SHP77 treated with DMSO at 0.1 percent for 48 hours (cell line): Measurements from ENCODE around the gene ICAM1.
"Not testable (repeated sequence)": the region's sequence is repeated elsewhere in the genome, so short reads cannot be mapped to it uniquely, and the experiment has no call there.

Experiments used
- DNase-seq: peaks from one replicate; lab custom pipeline; 2025; lab: John Stamatoyannopoulos, UW

Gene ICAM1, protein sequence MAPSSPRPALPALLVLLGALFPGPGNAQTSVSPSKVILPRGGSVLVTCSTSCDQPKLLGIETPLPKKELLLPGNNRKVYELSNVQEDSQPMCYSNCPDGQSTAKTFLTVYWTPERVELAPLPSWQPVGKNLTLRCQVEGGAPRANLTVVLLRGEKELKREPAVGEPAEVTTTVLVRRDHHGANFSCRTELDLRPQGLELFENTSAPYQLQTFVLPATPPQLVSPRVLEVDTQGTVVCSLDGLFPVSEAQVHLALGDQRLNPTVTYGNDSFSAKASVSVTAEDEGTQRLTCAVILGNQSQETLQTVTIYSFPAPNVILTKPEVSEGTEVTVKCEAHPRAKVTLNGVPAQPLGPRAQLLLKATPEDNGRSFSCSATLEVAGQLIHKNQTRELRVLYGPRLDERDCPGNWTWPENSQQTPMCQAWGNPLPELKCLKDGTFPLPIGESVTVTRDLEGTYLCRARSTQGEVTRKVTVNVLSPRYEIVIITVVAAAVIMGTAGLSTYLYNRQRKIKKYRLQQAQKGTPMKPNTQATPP

DNA sequence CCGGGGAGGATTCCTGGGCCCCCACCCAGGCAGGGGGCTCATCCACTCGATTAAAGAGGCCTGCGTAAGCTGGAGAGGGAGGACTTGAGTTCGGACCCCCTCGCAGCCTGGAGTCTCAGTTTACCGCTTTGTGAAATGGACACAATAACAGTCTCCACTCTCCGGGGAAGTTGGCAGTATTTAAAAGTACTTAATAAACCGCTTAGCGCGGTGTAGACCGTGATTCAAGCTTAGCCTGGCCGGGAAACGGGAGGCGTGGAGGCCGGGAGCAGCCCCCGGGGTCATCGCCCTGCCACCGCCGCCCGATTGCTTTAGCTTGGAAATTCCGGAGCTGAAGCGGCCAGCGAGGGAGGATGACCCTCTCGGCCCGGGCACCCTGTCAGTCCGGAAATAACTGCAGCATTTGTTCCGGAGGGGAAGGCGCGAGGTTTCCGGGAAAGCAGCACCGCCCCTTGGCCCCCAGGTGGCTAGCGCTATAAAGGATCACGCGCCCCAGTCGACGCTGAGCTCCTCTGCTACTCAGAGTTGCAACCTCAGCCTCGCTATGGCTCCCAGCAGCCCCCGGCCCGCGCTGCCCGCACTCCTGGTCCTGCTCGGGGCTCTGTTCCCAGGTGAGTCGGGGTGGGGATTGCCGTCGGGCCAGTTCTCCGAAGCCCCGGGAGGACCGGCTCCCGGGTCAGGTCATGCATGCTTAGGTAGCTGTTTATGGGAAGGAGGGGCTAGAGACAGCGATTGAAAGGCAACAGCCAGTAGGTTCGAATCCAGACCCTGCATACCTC is at the start of gene ICAM1:
TSS of gene ICAM1 (plus strand) at position 505 of the 779 bp plus-strand sequence. CDS start at position 545, 40 bp downstream.
- DNase-seq: peak; percentile 42

DNA sequence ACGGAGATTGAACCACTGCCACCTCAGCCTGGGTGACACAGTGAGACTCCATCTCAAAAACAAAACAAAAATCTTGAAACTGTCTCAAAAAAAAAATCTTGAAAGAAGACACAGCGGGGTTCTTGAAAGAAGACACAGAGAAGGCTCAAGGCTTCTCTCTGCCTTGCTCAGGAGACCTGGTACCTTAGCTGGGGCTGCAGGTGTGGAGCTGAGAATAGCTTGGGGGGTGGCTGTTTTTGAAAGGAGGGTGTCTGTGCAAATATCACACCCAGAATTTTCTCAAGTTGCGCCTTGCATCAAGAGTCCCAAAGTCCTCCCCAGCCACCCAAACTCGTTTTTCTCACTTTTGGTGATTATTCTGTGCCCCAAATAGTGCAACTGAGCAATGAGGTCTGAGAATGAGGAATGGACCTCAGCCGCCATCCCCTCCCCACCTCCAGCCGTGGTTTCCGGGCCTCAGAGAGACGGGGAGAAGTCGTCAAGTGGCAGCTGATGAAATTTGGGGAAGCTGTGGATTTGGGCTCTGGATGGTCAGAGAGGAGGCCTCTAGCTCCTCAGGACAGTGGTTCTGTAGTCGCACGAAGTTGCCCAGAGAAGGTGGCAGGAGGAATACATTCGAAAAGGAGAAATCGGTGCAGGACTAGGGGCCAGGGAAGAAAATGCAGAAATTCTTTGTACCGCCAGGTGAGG is 48.6 kb upstream of the ICAM1 start:
- no peak for DNase-seq

DNA sequence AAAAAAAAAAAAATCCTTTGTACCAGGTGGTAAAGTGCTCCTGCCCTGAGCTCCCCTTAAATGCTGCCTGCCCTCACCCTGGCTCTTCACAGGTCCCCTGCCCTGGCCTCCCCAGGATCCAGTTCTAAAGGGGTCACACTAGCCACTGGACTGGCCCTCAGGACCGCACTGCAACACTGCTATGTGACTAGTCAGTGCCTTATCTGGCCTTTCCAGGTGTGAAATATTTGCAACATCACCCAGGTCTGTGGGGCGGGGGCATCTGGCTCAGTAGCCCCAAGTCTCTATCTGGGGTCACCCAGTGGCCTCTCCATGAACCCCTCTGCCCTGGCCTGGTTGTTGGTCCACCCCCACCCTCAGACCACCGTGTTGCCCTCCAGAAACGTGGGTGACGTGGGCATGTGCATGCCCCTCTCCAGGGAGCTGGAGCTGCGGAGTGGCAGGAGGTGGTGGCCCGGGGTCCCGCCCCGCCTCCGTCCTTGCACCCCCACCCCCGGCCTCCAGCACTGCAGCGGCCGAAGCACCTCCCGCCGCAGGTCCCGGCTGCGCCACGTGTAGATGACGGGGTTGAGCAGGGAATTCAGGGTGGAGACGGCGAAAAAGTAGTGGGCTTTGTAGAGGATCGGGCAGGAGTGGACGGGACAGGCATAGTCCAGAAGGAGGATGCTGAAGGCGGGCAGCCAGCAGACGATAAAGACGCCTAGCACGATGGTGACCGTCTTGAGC is 47.3 kb upstream of the ICAM1 start:
- no peak for DNase-seq

DNA sequence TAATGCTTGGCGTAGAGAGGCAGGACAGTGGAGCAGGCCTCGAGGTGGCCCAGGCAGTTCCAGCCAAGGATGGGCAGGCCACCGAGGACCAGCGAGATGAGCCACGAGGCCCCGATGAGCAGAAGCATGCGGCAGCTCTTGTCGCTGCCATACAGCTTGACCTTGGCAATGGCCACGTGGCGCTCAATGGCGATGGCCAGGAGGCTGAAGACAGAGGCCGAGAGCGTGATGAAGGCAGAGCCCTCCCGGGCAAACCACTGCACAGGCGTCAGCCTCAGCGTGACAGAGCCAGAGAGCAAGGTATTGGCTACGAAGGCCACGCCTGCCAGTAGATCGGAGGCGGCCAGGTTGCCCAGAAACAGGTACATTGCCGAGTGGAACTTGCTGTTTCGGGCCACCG is 46.6 kb upstream of the ICAM1 start:
- DNase-seq: no peak

DNA sequence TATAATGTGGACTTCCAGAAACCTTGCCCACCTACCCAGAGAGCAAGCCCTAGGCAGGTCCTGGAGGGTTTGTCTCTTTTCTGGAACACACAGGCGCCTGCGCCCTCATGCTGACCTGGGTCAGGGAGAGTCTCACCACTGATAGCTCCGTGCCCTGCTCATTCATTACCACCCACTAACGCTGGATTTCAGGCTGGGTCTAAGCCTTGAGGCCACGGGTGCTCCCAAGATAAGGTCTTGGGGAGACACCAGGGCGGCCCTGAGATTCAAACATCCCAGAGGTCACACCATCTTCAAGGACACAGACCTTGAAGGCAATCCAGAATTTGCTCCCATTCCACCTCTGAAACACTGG is 44.9 kb upstream of the ICAM1 start:
- DNase-seq: no peak

DNA sequence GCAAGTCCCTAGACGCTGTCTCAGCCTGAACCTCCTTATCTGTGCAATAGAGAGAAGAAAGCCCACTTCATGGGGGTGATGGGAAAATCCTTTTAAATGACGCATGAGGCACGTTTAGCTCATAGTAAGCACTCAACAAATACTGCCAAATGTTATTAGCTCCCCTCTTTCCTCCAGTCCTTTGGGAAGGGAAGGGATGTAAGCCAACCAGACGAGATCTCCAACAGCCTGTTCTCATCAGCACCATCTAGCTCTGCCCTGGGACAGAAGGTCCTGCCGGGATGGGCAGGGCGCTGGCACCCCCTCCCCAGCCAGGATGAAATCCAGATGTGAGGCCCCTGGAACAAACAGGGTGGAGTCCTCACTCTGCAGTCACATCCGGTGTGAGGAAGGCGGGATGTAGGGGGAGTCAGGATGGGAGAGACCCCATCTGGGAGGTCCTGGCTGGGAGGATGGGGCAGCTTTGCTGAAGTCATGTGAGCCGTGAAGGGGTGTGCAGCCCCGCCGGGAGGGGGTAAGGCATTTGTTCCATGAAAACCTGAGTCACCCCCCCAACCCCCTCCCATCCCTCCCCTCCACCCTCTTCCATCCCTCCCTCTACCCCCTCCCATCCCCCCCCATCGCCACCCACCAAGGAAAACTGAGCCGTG is 44.4 kb upstream of the ICAM1 start:
- DNase-seq: no peak

DNA sequence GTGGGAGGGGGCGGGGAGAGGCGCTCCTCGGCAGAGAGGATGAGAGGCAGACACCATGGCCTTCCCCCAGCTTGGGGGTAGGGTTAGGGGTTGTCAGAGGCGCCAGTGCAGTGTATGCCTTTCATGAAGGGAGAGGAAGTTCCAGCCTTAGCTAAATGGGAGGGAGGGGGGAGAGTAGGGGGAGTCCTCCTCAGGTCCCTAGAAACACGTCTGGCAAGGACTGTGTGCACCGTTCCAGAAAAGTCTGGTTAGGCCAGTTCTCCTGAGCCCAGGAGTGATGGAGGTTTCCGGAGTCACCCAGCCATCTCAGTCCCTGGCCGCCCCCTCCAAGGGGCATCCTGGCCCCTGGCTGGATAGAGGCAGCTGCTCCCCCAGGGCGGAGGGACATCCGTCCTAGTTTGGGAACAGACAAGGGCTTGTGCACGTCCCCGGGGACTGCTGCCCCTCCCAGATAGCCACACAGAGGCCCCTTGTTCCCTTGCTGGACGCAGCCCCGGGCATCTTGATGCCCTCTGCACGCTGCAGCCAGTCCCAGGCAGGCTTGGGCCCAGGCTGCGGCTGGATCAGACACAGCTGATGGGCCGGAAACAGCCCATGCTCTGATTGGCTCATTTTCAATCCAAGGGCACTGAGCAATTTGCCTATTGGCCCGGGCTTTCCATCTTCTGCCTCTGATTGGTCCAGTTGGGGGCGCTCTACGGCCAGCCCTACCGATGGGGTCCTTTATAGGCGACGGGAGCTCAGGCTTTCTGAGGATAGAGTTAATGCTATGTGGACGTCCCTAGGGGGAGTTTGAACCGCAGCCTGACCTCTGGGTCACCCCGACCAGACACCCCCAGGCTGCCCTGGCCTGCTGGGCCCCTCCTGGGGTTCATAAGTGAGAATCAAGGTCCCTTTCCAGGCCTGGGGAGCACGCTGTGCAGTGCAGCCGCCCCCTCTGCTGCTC is 43.6 kb upstream of the ICAM1 start:
- no peak for DNase-seq

DNA sequence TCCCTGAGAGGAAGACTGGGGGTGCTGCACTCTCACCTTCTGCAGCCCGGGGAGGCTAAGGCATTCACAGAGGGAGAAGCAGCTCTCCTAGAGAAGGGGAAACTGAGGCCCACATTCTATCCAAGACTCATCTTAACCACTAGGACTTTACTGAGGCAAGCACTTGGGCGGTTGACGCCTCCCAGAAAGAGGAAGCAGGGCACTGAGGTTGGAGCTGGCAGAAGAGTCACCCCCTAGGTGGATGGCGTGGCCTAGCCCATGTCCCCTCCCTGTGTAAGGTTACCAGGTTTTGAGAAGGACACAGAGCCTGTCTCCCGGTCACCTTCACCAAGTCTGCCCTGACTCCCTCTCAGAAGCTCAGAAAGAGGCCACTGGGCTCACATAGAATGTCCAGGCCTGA is 42.5 kb upstream of the ICAM1 start:
- DNase-seq: no peak

DNA sequence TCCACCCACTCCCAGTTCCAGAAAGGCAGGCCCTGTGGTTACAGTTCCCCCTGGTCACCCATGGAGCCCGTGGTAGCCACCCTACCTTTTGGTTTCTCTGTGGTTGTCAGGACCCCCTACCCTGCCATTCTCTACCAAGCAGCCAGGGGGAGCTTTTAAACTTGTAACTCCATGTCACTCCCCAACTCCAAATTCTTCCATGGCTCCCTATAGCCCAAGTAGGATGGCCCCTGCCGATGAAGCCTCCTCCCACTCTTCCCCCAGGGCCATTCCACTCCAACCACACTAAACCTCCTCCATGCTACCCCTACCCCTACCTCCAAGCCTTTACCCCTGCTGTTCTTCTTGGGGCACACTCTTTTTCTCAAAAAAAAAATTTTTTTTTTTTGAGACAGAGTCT is 42.0 kb upstream of the ICAM1 start:
- peak; percentile 3 for DNase-seq

DNA sequence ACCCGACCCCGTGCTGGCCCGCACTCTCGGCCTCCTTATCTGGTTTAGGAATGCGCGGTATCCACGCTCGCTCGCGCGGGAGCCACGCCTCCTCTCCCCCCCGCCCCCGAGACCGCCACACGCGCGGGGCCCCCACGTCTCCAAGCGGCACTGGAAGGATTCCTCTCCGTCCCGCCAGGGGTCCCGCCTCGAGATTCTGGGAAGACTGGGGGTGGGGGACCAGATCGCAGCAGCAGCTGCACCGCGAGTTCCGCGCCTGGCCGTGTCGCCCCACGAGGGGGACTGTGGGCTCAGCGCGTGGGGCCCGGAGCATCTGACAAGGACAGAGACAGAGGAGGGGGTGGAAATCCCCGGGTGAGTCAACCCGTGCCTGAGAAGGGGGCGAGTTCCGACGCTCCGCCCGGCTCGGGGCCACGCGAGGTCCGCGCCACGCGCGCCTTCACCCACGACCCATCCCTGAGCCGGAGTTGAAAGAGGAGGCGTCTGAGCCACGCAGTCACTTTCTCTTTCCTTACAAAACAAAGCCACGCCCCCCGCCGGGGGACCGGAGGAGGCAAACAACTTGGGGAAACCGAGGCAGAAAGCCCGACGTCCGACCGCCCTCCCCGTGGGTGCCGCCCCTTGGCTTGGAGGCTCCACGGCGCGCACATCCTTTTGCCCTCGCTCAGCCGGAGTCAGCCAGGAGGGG is 40.6 kb upstream of the ICAM1 start:
- DNase-seq: no peak

DNA sequence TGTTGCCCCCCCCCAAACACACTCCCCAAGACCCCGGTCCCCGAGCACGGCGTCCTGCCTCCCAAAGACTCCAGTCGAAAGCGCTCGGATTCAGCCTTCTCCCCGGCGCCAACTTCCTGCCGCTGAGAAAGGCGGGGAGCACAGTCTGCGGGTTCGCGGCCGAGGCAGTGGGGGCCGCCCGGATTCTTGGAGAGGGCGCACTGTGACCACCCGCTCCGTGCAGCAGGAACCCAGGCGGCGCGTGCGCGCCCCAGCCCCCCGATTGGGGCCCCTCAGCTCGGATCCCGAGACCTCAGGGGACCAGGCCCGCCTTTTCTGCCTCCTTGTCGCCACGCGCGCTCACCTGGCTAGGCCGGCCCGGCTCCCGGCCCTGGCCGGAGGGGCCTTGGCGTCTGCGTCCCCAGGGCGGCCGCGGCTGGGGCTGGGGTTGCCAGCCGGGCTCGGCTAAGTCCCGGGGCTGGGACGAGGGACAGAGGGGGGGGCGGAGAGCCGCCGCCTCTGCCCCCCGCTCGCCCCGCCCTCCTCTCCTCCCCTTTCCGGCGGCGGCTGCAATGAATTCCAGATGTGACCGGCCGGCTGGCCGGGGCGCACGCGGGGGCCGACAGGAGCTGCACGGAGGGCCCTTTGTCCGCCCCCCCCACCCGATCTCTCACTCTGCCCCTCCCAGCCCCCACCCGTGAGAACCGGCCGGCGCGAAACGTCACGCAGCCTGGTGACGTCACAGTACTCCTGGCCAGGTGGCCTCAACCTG is 39.9 kb upstream of the ICAM1 start, which contains the start of gene S1PR2:
TSS of gene S1PR2 (minus strand) at position 471 of the 751 bp plus-strand sequence. CDS start 6,426 bp downstream, outside the sequence.
- DNase-seq: no peak

DNA sequence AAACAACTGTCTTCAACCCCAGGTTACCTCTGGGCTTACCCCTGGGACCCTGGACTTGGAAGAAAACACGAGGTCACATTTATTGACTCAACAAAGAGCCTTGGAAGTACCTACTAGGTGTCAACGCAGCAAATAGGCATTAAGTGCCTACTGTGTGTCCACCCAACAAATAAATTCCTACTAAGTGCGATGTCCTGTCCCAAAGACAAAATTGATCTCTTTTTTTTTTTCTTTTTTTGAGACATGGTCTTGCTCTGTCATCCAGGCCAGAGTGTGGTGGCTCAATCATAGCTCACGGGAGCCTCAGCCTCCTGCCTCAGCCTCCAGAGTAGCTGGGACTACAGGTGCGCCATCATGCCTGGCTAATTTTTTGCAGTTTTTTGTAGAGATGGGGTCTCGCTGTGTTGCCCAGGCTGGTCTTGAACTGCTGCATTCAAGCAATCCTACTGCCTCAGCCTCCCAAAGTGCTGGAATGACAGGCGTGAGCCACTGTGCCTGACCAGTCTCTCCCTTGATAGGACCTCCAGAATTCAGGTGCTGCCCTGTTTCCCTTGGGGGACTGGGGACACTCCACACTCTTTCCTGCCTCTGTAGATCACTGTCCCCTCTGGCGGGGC is 39.2 kb upstream of the ICAM1 start:
- no peak for DNase-seq

DNA sequence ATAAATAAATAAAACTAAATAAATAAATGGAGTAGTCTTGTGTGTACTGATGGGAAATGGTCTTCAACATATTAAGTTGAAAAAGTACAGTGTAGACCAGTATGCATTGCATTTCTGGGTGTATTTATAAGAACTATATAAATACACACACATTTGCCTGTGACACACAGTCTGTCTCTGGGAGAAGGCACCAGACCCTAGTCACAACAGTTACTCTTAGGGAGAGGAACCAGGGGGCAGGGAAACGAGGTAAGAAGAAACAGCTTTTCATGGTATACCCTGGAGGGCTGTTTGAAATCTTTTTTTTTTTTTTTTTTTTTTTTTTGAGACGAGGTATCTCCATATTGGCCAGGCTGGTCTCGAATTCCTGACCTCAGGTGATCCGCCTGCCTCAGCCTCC is 37.0 kb upstream of the ICAM1 start:
- DNase-seq: no peak

DNA sequence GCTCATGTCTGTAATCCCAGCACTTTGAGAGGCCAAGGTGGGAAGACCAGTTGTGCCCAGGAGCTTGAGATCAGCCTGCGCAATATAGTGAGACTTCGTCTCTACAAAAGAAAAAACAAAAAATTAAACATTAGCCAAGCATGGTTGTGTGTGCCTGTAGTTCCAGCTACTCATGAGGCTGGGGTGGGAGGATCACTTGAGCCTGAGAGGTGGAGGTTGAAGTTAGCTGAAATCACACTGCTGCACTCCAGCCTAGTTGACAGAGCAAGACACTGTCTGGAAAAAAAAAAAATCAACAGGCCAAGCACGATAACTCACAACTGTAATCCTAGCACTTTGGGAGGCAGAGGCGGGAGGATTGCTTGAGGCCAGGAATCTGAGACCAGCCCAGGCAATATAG is 35.9 kb upstream of the ICAM1 start:
- no peak for DNase-seq

DNA sequence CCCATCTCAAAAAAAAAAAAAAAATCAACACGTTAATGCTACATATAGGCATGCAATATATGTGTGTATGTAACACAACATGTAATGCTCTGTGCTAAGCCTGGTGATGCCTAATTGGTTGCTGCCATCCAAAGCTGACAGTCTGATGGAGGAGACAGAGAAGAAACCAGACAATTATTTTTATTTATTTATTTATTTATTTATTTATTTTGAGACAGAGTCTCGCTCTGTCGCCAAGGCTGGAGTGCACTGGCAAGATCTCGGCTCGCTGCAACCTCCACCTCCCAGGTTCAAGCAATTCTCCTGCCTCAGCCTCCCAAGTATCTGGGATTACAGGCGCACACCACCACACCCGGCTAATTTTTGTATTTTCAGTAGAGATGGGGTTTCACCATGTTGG is 35.5 kb upstream of the ICAM1 start:
- not testable (repeated sequence) for DNase-seq

DNA sequence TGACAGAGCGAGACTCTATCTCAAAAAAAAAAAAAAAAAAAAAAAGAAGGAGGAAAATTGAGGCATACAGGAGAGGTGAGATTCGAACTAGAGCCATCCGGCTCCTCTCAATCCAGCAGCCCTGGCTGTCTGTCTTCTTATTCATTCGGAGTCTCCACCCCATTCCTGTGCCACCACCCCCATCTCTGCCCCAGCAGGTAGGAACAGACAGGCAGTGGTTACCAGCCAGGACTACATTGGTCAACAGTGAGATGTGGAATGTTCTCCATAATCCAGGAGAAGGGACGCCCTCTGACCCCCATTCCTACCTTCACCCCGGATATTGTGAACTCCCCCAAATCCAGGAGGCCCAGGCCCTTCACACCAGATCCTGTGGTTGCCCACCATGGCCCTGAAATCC is 33.2 kb upstream of the ICAM1 start:
- DNase-seq: no peak

DNA sequence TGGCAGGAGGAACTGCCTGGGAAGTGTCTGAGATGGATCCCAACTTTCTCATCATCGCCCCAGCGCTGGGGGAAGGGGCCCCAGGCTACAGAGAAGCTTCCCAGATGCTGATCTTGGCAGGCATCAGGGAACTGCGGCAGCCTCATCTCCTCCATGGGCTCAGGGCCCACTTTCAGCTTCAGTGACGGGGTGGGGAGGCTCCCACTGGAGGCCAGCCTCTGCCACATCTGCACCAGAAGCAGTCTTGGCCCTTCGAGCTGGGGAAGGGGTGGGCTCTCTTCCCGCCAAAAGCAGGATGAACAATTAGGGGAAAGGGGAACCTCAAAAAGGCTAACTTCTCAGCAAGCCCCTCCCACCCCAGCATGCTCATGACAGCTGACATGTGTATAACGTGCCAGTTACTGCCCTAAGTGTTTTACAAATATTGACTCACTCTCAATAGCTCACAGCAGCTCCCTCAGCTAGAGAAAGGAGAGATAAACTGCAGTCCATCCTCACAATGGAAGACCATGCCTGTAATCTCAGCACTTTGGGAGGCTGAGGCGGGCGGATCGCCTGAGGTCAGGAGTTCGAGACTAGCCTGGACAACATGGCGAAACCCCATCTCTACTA is 32.6 kb upstream of the ICAM1 start:
- DNase-seq: peak; percentile 94
